C4-2B (cell line): ENCODE measurements around the gene SUMO2.
"Not testable (repeated sequence)": the region's sequence is repeated elsewhere in the genome, so short reads cannot be mapped to it uniquely, and the experiment has no call there.

Experiments used
- H3K27ac ChIP-seq: fragments of 450-650 bp; 2 replicates; pipeline ENCODE4 v1.5.1; 2017
- ZFX ChIP-seq: fragments of 450-650 bp; IDR thresholded peaks from 2 replicates; pipeline ENCODE4 v1.6.1; 2017
- TF ChIP-seq, protein P1 (sequence below): fragments of 450-650 bp; conservative IDR thresholded peaks from 2 replicates; pipeline ENCODE4 v1.5.1; 2017; ENCODE audit warnings: mild to moderate bottlenecking

The SUMO2 gene

DNA sequence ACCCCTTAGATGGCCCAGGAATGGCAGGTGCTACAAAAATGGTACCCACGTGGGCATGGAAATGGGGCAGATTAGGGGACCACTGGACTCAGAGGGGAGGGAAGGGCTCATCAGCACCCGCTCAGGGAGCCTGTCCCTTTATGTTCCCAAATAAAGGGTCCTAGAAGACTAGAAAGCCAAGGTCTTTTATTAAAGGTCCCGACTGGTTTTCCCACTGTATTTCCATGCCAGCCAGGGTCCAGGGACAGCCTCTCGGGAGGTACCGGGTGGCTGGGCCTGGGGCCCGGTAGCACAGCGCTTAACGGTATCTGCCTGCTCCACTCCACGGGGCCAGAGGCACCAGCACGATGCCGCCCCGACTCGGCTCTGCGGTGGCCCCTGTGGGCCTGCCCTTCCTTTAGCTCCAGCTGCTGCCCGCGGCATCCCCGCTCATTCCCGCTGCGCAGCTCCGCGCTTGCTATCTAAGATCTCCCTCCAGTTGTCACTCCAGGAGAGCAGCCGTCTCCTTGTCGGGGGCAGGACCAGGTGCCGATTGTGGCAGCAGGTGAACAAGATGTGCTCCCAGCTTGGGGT lies 52.6 kb downstream of the SUMO2 start:
- TF ChIP-seq ZFX: no peak
- TF ChIP-seq, protein P1, sequence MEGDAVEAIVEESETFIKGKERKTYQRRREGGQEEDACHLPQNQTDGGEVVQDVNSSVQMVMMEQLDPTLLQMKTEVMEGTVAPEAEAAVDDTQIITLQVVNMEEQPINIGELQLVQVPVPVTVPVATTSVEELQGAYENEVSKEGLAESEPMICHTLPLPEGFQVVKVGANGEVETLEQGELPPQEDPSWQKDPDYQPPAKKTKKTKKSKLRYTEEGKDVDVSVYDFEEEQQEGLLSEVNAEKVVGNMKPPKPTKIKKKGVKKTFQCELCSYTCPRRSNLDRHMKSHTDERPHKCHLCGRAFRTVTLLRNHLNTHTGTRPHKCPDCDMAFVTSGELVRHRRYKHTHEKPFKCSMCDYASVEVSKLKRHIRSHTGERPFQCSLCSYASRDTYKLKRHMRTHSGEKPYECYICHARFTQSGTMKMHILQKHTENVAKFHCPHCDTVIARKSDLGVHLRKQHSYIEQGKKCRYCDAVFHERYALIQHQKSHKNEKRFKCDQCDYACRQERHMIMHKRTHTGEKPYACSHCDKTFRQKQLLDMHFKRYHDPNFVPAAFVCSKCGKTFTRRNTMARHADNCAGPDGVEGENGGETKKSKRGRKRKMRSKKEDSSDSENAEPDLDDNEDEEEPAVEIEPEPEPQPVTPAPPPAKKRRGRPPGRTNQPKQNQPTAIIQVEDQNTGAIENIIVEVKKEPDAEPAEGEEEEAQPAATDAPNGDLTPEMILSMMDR: no peak
- peak overlapping the region; percentile 94; the same call in 1 of the 2 replicates for H3K27ac ChIP-seq

DNA sequence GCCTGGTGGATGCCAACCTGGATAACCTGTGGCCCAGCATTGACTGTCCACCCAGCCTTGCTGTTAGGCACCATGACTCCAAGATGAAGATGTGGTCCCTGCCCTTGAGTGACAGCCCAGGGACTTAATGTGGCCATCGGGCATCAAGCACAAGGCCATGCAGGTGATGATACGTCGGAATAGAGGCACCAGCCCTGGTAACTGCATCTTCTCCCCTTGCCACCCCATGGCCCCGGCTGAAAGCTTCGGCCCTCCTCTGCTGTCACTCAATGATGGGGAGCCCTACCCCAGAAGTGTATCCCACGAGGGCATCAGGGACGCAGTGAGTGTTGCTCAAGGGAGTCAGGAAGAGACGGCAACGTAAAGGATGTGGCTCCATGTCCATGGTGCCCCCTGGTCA lies 53.2 kb downstream of the SUMO2 start:
- TF ChIP-seq, protein P1: no peak
- TF ChIP-seq ZFX: no peak
- no peak overlapping the region for H3K27ac ChIP-seq

DNA sequence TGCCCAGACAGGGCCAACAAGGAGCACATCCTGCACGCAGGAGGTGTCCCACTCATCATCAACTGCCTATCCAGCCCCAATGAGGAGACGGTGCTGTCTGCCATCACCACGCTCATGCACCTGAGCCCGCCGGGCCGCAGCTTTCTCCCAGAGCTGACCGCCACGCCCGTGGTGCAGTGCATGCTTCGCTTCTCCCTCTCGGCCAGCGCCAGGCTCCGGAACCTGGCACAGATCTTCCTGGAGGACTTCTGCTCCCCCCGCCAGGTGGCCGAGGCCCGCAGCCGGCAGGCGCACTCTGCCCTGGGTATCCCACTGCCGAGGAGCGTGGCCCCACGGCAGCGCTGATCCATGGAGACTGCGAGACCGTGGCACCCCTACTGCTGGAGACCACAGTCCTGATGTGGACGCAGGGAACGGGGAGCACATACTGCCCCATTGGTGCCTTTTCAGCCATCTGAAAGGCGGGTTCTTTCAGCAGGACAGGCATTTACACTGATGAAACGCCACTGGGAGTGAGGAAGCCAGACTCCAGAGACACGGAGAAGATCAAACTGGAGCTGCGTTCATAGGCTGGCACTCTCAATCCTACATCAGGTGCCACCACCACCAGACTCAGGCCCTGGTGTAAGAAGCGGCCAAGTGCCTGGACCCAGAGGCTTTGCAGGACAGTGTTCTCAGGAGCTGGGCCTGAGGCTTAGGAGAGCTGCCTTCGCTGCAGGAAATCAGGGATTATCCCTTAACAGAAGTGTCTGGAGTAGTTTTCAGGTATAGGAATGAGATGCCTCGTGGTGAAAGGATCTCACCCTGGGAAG lies 53.9 kb downstream of the SUMO2 start:
- TF ChIP-seq, protein P1: no peak
- no peak for TF ChIP-seq ZFX
- H3K27ac ChIP-seq: no peak overlapping the region

DNA sequence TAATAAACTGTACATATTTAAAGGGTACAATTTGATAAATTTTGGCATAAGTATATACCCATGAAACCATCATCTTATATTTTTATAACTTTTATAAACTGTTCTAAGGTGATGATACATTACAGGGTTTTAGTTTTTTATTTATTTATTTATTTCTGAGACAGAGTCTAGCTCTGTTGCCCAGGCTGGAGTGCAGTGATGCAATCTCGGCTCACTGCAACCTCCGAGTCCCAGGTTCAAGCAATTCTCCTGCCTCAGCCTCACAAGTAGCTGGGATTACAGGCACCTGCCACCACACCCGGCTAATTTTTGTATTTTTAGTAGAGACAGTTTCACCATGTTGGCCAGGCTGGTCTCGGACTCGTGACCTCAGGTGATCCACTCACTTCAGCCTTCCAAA lies 54.8 kb downstream of the SUMO2 start:
- H3K27ac ChIP-seq: not testable (repeated sequence)

DNA sequence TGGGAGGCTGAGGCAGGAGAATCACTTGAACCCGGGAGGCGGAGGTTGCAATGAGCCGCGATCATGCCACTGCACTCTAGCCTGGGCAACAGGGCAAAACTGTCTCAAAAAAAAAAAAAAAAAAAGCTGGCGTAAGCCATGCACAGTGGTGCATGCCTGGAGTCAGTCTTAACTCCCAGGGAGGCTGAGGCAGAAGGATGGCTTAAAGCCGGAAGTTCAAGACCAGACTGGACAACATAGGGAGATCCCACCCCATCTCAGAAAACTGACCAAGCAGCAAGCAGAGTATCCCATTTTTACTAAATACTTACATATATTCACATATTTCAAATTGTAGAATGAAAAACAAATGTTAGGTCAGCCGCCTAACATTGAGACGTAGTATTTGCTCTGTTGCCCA lies 55.8 kb downstream of the SUMO2 start:
- no peak overlapping the region for H3K27ac ChIP-seq
- TF ChIP-seq ZFX: no peak
- TF ChIP-seq, protein P1: no peak

DNA sequence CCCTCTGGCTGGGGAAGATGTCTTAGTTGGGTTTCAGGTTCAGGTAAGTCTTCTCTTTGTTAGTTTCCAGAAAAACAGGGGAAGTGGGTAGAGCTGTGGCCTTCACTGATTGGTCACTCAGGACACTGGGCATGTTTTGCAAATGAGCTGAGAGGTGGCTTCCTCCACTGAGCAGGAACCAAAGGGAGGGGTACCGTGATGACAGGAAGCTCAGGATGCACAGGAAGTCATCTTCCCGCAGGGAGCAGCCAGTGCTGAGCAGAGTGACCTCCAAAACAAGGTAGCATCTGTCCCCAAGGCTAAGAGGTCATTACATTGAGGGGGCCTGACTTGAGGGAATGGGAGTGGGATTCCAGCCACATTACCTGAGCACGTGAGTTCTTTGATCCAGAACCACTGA lies 56.8 kb downstream of the SUMO2 start:
- H3K27ac ChIP-seq: no peak overlapping the region
- TF ChIP-seq, protein P1: no peak
- no peak for TF ChIP-seq ZFX

DNA sequence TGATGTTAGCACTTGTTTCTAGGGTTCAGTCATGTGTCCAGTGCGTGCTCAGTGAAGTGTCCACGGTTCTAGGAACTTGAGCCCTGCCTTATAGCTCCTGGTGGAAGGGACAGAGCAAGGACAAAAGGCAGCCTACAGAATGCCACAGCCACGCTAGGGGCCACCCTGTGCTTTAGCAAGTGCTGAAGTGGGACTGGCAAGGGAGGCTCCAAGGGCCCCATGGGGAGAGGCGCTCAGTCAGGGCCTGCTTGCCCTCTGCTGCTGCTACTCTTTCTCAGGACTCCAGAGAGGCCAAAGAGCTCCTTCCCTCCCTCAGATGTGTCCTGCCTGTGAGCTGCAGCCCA lies 58.0 kb downstream of the SUMO2 start:
- no peak overlapping the region for H3K27ac ChIP-seq
- no peak for TF ChIP-seq ZFX
- TF ChIP-seq, protein P1: no peak
